GM11168 (cell line): ENCODE data around the gene UROC1.

Experiments
- in situ Hi-C: fragments of 300-500 bp; cut with MboI; formaldehyde crosslinking; loops from one replicate; pipeline ENCODE4 v1.12.0; 2022; ENCODE audit warnings: low sequenced_read_pairs; ENCODE audit not compliant: unreplicated experiment

Gene UROC1

GRCh38 chr3:126548556-126549466, 31.2 kb upstream of the UROC1 start:
- in situ Hi-C loops = no loop called here

- in situ Hi-C loops = no loop called here
Measured at GRCh38 chr3:126547721-126548120, 30.1 kb upstream of the UROC1 start.

GRCh38 chr3:126546549-126547239, 29.1 kb upstream of the UROC1 start:
- in situ Hi-C loops = no loop called here

- in situ Hi-C loops = no loop called here
Measured at GRCh38 chr3:126546013-126546412, 28.4 kb upstream of the UROC1 start.

DNA sequence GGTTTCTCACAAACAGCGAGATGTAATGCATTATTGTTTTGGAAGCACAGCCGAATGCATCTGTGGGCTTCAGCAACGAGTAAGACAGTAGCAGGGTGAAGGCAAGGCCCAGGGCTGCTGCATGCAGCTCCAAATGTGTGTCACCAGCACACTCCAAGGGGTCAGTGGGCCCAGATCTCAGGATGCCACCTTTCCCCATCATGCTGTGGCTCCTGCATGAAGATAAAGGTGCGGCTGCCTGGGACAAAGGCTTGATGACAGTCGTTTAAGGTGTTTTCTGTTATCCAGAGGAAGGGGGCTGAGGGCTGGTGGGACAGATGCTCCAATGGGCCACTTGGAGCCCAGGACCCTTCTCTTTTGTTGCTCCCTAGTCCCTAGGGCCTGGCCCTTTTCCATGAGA, 28.0 kb upstream of the UROC1 start:
- in situ Hi-C loops = no loop called here

GRCh38 chr3:126544596-126545281, 27.2 kb upstream of the UROC1 start:
- in situ Hi-C loops = no loop called here

GRCh38 chr3:126543457-126544061, 26.0 kb upstream of the UROC1 start:
- in situ Hi-C loops = no loop called here

DNA sequence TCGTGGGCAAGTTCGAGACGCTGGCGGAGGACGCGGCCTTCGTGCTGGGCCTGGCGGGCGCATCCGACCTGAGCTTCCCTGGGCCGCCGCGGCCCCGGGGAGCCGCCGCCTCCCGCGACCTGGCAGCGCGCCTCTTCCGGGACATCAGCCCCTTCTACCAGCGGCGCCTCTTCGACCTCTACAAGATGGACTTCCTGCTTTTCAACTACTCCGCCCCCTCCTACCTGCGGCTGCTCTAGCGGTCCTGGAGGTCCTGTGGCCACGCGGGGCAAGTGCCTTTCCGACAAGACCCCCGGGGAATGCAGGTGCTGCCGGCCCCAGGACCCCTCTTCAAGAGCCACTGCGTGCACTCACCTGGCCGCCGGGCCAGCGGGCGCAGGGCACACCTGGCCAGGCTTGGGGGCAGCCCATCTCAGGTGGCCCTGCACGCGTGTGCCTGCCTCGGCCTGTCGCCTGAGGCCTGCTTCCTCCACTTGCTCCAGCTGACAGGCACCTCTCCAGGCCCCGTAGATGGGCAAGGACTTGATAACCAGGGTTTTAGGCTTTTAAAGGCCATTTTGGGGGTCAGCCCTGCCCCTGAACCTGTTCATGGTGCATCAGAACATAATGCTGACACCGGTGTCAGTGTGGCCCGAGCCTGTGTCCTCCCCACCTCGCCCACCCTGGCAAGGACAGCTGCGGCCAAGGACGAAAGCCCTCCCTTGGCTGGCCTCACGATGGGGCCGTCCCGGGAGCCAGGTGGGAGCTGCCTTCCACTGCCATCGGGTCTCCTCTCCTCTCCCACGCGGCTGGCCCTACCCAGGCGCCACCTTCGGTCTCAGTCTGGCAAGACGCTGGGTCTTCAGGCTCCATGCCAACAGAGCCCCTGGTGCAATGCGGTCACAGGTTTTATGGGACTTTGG, 25.0 kb upstream of the UROC1 start:
- in situ Hi-C loops = no loop called here

DNA sequence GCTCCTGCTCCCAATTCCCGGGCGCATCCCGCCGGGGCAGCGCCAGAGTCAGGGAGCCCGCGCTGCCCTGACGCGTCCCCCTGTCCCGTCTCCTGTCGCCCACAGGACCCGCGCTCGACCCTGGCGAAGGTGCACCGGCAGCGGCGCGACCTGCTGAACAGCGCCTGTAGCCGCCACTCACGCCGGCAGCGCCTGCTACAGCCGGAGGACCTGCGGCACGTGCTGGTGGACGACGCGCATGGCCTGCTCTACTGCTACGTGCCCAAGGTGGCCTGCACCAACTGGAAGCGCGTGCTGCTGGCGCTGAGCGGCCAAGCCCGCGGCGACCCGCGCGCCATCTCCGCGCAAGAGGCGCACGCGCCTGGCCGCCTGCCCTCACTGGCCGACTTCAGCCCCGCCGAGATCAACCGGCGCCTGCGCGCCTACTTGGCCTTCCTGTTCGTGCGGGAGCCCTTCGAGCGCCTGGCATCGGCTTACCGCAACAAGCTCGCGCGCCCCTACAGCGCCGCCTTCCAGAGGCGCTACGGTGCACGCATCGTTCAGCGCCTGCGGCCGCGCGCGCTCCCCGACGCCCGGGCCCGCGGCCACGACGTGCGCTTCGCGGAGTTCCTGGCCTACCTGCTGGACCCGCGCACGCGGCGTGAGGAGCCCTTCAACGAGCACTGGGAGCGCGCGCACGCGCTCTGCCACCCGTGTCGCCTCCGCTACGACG, 24.2 kb upstream of the UROC1 start:
- in situ Hi-C loops = no loop called here

DNA sequence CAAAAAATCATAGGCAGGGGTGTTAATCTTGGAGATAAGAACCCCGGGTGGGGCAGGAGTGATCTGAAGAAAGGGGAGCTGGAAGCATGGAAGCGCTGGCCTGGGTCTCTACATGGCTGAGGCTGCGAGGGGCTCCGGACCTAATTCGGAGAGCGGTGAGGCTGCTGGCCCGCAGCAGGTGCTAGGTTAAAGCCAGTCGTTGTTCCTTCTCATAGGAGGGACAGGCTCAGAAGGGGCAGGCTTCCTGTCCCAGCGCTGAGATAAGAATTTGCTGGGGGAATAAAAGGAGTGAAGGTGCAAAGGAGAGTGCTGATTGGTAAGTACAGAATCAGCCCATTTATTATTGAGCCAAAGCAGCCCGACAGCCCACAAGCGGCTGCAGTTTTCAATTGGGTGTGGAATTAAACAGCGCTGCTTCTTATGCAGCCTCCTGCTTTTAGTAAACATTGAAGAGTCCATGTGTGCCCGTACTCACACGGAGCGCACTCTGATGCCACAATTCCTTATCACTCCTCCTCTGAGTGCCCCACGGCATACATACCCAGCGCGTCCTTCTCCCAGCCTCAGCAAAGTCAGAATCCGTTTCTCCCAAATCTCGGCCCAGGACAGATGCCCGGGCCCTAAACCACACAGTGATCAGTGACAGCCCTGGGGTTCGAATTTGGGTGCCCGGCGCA, 23.5 kb upstream of the UROC1 start:
- in situ Hi-C loops = no loop called here

GRCh38 chr3:126540342-126540849, 22.8 kb upstream of the UROC1 start:
- in situ Hi-C loops = no loop called here

- in situ Hi-C loops = no loop called here
Measured at GRCh38 chr3:126539558-126540250, 22.1 kb upstream of the UROC1 start.

GRCh38 chr3:126538966-126539365, 21.4 kb upstream of the UROC1 start:
- in situ Hi-C loops = no loop called here

DNA sequence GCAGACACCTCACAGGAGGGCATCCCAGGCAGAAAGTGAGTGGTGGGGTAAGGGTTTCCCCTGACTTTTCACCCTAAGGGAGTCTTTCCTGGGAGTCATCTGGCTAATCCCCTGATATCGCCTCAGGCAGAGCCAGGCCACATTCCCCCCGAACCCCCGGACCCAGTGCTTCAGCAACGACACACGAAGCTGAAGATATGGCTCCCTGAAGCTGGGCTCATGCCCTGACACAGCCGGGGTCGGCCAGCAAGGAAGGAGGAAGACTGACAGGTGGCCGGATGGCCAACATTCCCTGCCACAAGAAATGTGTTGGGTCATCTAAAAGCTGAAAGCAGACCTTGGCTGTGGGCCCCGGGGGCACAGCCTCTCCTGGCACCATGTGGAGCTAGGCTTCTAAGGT, 20.7 kb upstream of the UROC1 start:
- in situ Hi-C loops = no loop called here

- in situ Hi-C loops = no loop called here
Measured at GRCh38 chr3:126537730-126538281, 20.2 kb upstream of the UROC1 start.

DNA sequence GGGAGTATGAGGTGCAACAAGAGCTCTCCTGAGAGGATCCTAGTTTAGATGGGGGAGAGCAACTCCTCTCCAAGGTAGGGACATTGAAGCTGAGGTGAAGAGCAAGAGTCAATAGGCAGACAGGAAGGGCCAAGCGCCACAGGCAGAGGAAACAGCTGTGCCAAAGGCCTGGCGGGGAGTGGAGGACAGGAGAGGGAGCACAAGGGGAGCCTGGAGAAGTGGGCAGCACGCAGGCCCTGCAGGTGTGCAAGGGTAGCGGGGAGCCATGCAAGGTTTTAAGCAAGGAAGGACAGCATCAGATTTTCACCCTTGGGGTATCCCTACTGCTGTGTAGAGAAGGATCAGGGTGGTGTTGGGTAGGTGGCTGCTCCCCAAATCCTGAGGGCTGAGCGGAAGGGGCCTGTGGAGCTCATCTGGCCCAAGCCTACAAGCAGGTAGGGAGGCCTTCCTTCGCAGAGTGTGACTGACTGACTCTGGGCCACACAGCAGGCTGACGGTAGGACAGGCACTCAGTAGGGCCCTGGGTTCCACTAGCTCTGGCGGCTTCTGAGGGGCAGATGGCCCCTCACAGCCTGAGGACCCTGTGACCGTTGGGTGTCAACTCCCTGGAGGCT, 19.6 kb upstream of the UROC1 start:
- in situ Hi-C loops = no loop called here

DNA sequence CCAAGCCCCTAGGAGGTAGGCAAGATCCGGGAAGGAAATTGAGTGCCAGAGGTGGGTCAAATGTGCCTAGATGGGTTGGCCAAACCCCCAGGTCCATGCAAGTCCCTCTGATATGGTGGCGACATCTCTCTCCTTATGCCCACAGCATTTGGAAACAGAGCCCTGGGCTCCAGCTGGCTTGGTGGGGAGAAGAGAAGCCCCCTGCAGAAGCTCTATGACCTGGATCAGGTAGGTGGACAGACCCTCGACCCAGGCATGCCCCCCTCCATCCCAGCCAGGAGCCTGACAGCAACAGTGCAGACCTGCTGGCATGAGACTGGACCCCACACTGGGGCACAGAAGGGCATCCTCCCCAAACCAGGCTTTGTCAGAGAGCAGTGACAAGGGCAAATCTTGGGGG, 18.6 kb upstream of the UROC1 start:
- in situ Hi-C loops = no loop called here
